PC-9 (cell line): ENCODE data around the gene PADI1.

Experiments used
- CTCF ChIP-seq: fragments of 200-600 bp; sonication (generic); conservative IDR thresholded peaks from 2 replicates; pipeline ENCODE4 v1.6.1; 2017; ENCODE audit warnings: mixed run types, antibody characterized with exemption, mild to moderate bottlenecking, moderate library complexity
- EZH2 ChIP-seq: fragments of 200-600 bp; sonication (generic); IDR thresholded peaks from 2 replicates; pipeline ENCODE4 v1.8.0; 2017; ENCODE audit warnings: antibody characterized with exemption, low read depth

- no peak for TF ChIP-seq CTCF
- TF ChIP-seq EZH2 = no peak
These were observed 28.9 kb downstream of the PADI1 start for GRCh38 chr1:17233675-17234320.
